PC-3 (cell line): ENCODE results near the gene SRM.

Experiments used
- CTCF ChIP-seq: fragments of 300-600 bp; sonication (generic); conservative IDR thresholded peaks from 2 replicates; pipeline ENCODE4 v1.5.1; 2017; ENCODE audit warnings: antibody characterized with exemption, low read depth, mild to moderate bottlenecking, low read length
- EZH2 ChIP-seq: fragments of 300-600 bp; sonication (generic); IDR thresholded peaks from one replicate; pipeline ENCODE4 v1.6.1; 2017; ENCODE audit warnings: antibody characterized with exemption, mild to moderate bottlenecking, low read length; ENCODE audit not compliant: unreplicated experiment
- EZH2phosphoT487 ChIP-seq: fragments of 300-600 bp; sonication (generic); IDR thresholded peaks from 2 replicates; pipeline ENCODE4 v1.6.1; 2018; ENCODE audit warnings: mild to moderate bottlenecking, antibody characterized with exemption, low read length, borderline replicate concordance

- TF ChIP-seq CTCF, result no peak
- no peak for TF ChIP-seq EZH2phosphoT487
- no peak for TF ChIP-seq EZH2
Observed at GRCh38 chr1:11056504-11056903, 3.3 kb downstream of the SRM start.
